Adrenal gland (tissue), 5 donors: Measurements from ENCODE around the gene KIF25.

Experiments
- POLR2A ChIP-seq, 2 donors: fragments of 450-650 bp; IDR thresholded peaks; one replicate each; pipeline ENCODE4 v1.6.1; 2017; ENCODE audit warnings: antibody characterized with exemption in 2 of 2, mild to moderate bottlenecking in 2 of 2, moderate library complexity in 1 of 2
- TF ChIP-seq, protein P1 (sequence below), 6 experiments: fragments of 450-650 bp in 4 of 6; fragments of 200-600 bp in 2 of 6; sonication (generic) in 1 of 6; IDR thresholded peaks; 1 replicate in 5 of 6; 2 replicates in 1 of 6; pipeline versions ENCODE4 v1.5.1 to v1.8.0; 2016 to 2021; ENCODE audit warnings: antibody characterized with exemption in 6 of 6, mild to moderate bottlenecking in 2 of 6, moderate library complexity in 1 of 6
- donor health status: DM: no; HTN: no; CAD: no.

DNA sequence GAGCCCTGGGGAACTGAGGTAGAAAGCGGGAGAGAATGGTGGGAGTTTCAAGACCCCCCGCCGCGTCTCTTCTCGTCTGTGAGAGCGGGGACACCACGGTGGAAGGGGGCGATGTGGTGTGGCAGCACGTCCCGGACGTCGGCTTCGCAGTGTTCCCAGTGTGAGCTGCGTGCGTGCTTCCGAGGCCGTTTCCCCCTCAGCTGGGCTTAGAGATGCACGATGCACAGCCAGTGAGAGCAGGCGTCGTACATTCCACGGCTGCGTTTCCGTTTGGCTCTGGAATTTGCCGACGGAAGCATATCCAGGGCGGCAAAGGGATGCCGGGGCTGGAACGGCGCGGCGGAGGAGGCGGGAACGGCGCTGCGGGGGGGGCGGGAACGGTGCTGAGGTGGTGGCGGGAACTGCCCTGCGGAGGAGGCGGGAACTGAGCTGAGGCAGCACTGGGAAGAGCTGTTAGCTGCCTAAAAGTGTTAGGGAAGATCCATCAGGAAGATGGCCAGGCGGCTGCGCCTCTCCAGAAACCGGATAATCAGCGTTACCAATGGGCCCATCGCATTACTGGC is 37.7 kb downstream of the KIF25 start:
- TF ChIP-seq, protein P1, sequence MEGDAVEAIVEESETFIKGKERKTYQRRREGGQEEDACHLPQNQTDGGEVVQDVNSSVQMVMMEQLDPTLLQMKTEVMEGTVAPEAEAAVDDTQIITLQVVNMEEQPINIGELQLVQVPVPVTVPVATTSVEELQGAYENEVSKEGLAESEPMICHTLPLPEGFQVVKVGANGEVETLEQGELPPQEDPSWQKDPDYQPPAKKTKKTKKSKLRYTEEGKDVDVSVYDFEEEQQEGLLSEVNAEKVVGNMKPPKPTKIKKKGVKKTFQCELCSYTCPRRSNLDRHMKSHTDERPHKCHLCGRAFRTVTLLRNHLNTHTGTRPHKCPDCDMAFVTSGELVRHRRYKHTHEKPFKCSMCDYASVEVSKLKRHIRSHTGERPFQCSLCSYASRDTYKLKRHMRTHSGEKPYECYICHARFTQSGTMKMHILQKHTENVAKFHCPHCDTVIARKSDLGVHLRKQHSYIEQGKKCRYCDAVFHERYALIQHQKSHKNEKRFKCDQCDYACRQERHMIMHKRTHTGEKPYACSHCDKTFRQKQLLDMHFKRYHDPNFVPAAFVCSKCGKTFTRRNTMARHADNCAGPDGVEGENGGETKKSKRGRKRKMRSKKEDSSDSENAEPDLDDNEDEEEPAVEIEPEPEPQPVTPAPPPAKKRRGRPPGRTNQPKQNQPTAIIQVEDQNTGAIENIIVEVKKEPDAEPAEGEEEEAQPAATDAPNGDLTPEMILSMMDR (IDR thresholded peaks at IDR 0.05): no peak
- no peak for TF ChIP-seq POLR2A (IDR thresholded peaks at IDR 0.05)
